ENCODE results near the gene IL4R. TPM values are rescaled to one million over a fixed set of nuclear protein-coding genes. Genes with fewer than 3 reads are reported as not detected.

Gene IL4R
- total and polyA plus RNA-seq, 3 experiments from 2014 or later = 41.6 to 142 (median 140) TPM

Other genes with a start within 250 kb of the IL4R start
- not detected for gene C16orf82, start 247.0 kb upstream of the IL4R start, total RNA-seq
- not detected for gene C16orf82, start 247.0 kb upstream of the IL4R start, polyA plus RNA-seq
- 10 to 100 TPM in 1 of 2 experiments, 1 to 10 TPM in 1; 9.1 to 10.8 TPM for gene KDM8, start 110.4 kb upstream of the IL4R start, total RNA-seq
- 5.6 TPM for gene KDM8, start 110.4 kb upstream of the IL4R start, polyA plus RNA-seq
- gene NSMCE1, start 45.2 kb upstream of the IL4R start, total RNA-seq = 100 to 1,000 TPM; 103 to 114 TPM
- gene NSMCE1, start 45.2 kb upstream of the IL4R start, polyA plus RNA-seq = 132 TPM
- 10 to 100 TPM; 80.5 to 84.5 TPM for gene IL21R, start 88.2 kb downstream of the IL4R start, total RNA-seq
- 53.7 TPM for gene IL21R, start 88.2 kb downstream of the IL4R start, polyA plus RNA-seq
- gene GTF3C1, start 235.9 kb downstream of the IL4R start, total RNA-seq = 10 to 100 TPM; 60.4 to 62.7 TPM
- 58.6 TPM for gene GTF3C1, start 235.9 kb downstream of the IL4R start, polyA plus RNA-seq
- gene KATNIP, start 236.2 kb downstream of the IL4R start, total RNA-seq = 10 to 100 TPM; 15.1 to 17.5 TPM
- gene KATNIP, start 236.2 kb downstream of the IL4R start, polyA plus RNA-seq = 3.0 TPM